Astrocyte (in vitro differentiated cells and primary cell): ENCODE measurements around the gene RAB26.

Experiments
- CTCF ChIP-seq: IDR thresholded peaks from 2 replicates; pipeline ENCODE4 v1.5.1; 2011; ENCODE audit warnings: low read depth, mild to moderate bottlenecking, inconsistent platforms, low read length, moderate library complexity; ENCODE audit not compliant: insufficient read depth
- EZH2 ChIP-seq: IDR thresholded peaks from 2 replicates; pipeline ENCODE4 v1.6.1; 2012; ENCODE audit warnings: mild to moderate bottlenecking, low read length, inconsistent platforms; ENCODE audit not compliant: insufficient read depth

- TF ChIP-seq CTCF (no peak), EZH2 (no peak)
Observed at GRCh38 chr16:2170080-2170479, 21.7 kb downstream of the RAB26 start.
